GM04504 (cell line): ENCODE measurements around the gene NPIPB8.
"Not testable (repeated sequence)": the region's sequence is repeated elsewhere in the genome, so short reads cannot be mapped to it uniquely, and the experiment has no call there.

ENCODE experiments used
- DNase-seq: peaks from one replicate; pipeline ENCODE4 v3.0.0-alpha.2; 2012; ENCODE audit warnings: low read depth

Gene NPIPB8

GRCh38 chr16:28636093-28636823, 1.6 kb upstream of the NPIPB8 start:
- not testable (repeated sequence) for DNase-seq

- not testable (repeated sequence) for DNase-seq
Observed at GRCh38 chr16:28638359-28638758, 494 bp downstream of the NPIPB8 start.

- not testable (repeated sequence) for DNase-seq
Observed at GRCh38 chr16:28639959-28640358, 2.1 kb downstream of the NPIPB8 start.

- not testable (repeated sequence) for DNase-seq
Observed at GRCh38 chr16:28666264-28666663, 28.4 kb downstream of the NPIPB8 start.

- not testable (repeated sequence) for DNase-seq
Observed at GRCh38 chr16:28667480-28667879, 29.6 kb downstream of the NPIPB8 start.

GRCh38 chr16:28668199-28668598, 30.3 kb downstream of the NPIPB8 start:
- not testable (repeated sequence) for DNase-seq

GRCh38 chr16:28688327-28688952, 50.6 kb downstream of the NPIPB8 start:
- DNase-seq = not testable (repeated sequence)

GRCh38 chr16:28689425-28689824, 51.6 kb downstream of the NPIPB8 start:
- DNase-seq = not testable (repeated sequence)

- not testable (repeated sequence) for DNase-seq
Observed at GRCh38 chr16:28691722-28692121, 53.9 kb downstream of the NPIPB8 start.

GRCh38 chr16:28693257-28693950, 55.5 kb downstream of the NPIPB8 start:
- DNase-seq = not testable (repeated sequence)

- not testable (repeated sequence) for DNase-seq
Observed at GRCh38 chr16:28699792-28700191, 61.9 kb downstream of the NPIPB8 start.

- not testable (repeated sequence) for DNase-seq
Observed at GRCh38 chr16:28700349-28700748, 62.5 kb downstream of the NPIPB8 start.

- not testable (repeated sequence) for DNase-seq
Observed at GRCh38 chr16:28701384-28701783, 63.5 kb downstream of the NPIPB8 start.

- DNase-seq = not testable (repeated sequence)
Observed at GRCh38 chr16:28704246-28704645, 66.4 kb downstream of the NPIPB8 start.
